ENCODE measurements around the gene NONO. TPM values are rescaled to one million over a fixed set of nuclear protein-coding genes. Genes with fewer than 3 reads are reported as not detected.
"Not testable (repeated sequence)": the region's sequence is repeated elsewhere in the genome, so short reads cannot be mapped to it uniquely, and the experiment has no call there.

Gene NONO
- polyA plus RNA-seq, 1 donor (not counting 4 experiments of a cell fraction or from before 2014, with no cell fraction given) = 352 TPM

DNA sequence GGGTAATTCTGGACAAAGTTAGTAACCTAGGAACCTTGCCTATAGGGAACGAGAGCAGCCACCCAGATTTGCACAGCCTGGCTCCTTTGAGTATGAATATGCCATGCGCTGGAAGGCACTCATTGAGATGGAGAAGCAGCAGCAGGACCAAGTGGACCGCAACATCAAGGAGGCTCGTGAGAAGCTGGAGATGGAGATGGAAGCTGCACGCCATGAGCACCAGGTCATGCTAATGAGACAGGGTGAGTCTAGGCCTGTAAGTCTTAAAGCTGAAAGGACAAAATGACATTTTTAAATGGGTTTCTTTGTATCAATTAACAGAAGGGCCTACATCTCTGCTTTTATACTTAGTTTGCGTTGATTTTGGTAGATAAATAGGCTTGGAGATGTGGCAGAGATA is 13.4 kb downstream of the NONO start:
- no peaks in the 10 kb centered on the region for H4K20me1 ChIP-seq (ENCODE audit: control insufficient read depth, extremely low read depth, insufficient read depth, low read length)
- H3K79me2 ChIP-seq (ENCODE audit: control insufficient read depth, insufficient read depth, low read length) = peaks cover 1% of the 10 kb centered on the region
- no peak overlapping the region for H3K9ac ChIP-seq (ENCODE audit: control insufficient read depth, extremely low read depth, insufficient read depth, low read length)
- H3K9me1 ChIP-seq (ENCODE audit: control insufficient read depth, extremely low read depth, insufficient read depth, low read length) = no peaks in the 10 kb centered on the region
- peaks cover 7% of the 10 kb centered on the region in 2 experiments for H3K36me3 ChIP-seq (ENCODE audit: control insufficient read depth in 2 of 2, extremely low read depth in 1 of 2, insufficient read depth in 2 of 2, low read length in 2 of 2)
- H2AFZ ChIP-seq (ENCODE audit: control insufficient read depth, low read length) = no peak overlapping the region
- FAIRE-seq (no peak), DNase-seq (ENCODE audit: low read depth, low spot score) (no peak)
- no peak overlapping the region for H3K4me3 ChIP-seq (ENCODE audit: control insufficient read depth in 2 of 3, extremely low read depth in 1 of 3, insufficient read depth in 2 of 3, low read depth in 1 of 3, low read length in 3 of 3)
- TF ChIP-seq EZH2 (IDR thresholded peaks at IDR 0.05; ENCODE audit: low read length) = no peak
- TF ChIP-seq, protein P1, sequence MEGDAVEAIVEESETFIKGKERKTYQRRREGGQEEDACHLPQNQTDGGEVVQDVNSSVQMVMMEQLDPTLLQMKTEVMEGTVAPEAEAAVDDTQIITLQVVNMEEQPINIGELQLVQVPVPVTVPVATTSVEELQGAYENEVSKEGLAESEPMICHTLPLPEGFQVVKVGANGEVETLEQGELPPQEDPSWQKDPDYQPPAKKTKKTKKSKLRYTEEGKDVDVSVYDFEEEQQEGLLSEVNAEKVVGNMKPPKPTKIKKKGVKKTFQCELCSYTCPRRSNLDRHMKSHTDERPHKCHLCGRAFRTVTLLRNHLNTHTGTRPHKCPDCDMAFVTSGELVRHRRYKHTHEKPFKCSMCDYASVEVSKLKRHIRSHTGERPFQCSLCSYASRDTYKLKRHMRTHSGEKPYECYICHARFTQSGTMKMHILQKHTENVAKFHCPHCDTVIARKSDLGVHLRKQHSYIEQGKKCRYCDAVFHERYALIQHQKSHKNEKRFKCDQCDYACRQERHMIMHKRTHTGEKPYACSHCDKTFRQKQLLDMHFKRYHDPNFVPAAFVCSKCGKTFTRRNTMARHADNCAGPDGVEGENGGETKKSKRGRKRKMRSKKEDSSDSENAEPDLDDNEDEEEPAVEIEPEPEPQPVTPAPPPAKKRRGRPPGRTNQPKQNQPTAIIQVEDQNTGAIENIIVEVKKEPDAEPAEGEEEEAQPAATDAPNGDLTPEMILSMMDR (optimal IDR thresholded peaks at IDR 0.05 in 1 of 3, IDR thresholded peaks at IDR 0.05 in 1 of 3, conservative IDR thresholded peaks at IDR 0.05 in 1 of 3; ENCODE audit: extremely low read depth in 1 of 3, insufficient read depth in 2 of 3, low read length in 3 of 3) = no peak
- no peaks in the 10 kb centered on the region for H3K4me1 ChIP-seq (ENCODE audit: control insufficient read depth, extremely low read depth, insufficient read depth, low read length)
- no peaks in the 10 kb centered on the region for H3K9me3 ChIP-seq (ENCODE audit: control insufficient read depth, low read depth, low read length)
- no peak overlapping the region for H3K4me2 ChIP-seq (ENCODE audit: control insufficient read depth, extremely low read depth, insufficient read depth, low read depth, low read length)
- no peaks in the 10 kb centered on the region for H3K27me3 ChIP-seq (ENCODE audit: control insufficient read depth, extremely low read depth, insufficient read depth, low read length)
- H3K27ac ChIP-seq (ENCODE audit: control insufficient read depth, insufficient read depth, low read length) = no peak overlapping the region
- dilution Hi-C loops (cut with MboI; ENCODE audit: extremely low pct_ligation_motif_present, low sequenced_read_pairs) = no loop called here

DNA sequence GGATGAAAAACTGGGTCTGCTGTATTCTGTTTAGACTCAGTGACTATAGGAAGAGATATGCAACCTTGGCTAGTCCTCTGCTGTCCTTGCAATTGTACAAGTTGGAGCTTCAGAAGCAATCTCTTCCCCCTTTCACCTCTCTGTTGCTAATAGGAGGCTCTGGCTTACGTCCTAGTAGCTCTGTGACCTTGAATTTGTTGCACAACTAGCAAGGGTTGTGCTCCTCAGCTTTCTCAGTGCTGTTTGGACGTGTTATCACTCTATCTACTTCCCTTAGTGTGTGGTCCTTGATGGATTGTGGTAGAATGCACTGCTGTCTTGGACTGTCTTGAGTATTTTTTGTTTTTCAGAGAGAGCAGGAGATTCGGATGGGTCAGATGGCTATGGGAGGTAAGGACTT is 14.7 kb downstream of the NONO start:
- Histone ChIP-seq H4K20me1 (ENCODE audit: control insufficient read depth, extremely low read depth, insufficient read depth, low read length) (no peaks in the 10 kb centered on the region), H3K9ac (ENCODE audit: control insufficient read depth, extremely low read depth, insufficient read depth, low read length) (no peak overlapping the region), H3K36me3 (ENCODE audit: control insufficient read depth in 2 of 2, extremely low read depth in 1 of 2, insufficient read depth in 2 of 2, low read length in 2 of 2) (peaks cover 6 to 7% of the 10 kb centered on the region in 2 experiments), H3K27me3 (ENCODE audit: control insufficient read depth, extremely low read depth, insufficient read depth, low read length) (no peaks in the 10 kb centered on the region), H3K27ac (ENCODE audit: control insufficient read depth, insufficient read depth, low read length) (no peak overlapping the region), H2AFZ (ENCODE audit: control insufficient read depth, low read length) (no peak overlapping the region), H3K79me2 (ENCODE audit: control insufficient read depth, insufficient read depth, low read length) (no peaks in the 10 kb centered on the region), H3K9me3 (ENCODE audit: control insufficient read depth, low read depth, low read length) (no peaks in the 10 kb centered on the region), H3K4me1 (ENCODE audit: control insufficient read depth, extremely low read depth, insufficient read depth, low read length) (peaks cover 2% of the 10 kb centered on the region), H3K9me1 (ENCODE audit: control insufficient read depth, extremely low read depth, insufficient read depth, low read length) (no peaks in the 10 kb centered on the region), H3K4me3 (ENCODE audit: control insufficient read depth in 2 of 3, extremely low read depth in 1 of 3, insufficient read depth in 2 of 3, low read depth in 1 of 3, low read length in 3 of 3) (no peak overlapping the region), H3K4me2 (ENCODE audit: control insufficient read depth, extremely low read depth, insufficient read depth, low read depth, low read length) (no peak overlapping the region)
- FAIRE-seq (no peak), DNase-seq (ENCODE audit: low read depth, low spot score) (no peak)
- dilution Hi-C loops (cut with MboI; ENCODE audit: extremely low pct_ligation_motif_present, low sequenced_read_pairs) = no loop called here
- TF ChIP-seq, protein P1 (optimal IDR thresholded peaks at IDR 0.05 in 1 of 3, IDR thresholded peaks at IDR 0.05 in 1 of 3, conservative IDR thresholded peaks at IDR 0.05 in 1 of 3; ENCODE audit: extremely low read depth in 1 of 3, insufficient read depth in 2 of 3, low read length in 3 of 3) = no peak
- no peak for TF ChIP-seq EZH2 (IDR thresholded peaks at IDR 0.05; ENCODE audit: low read length)

- H3K36me3 ChIP-seq (ENCODE audit: control insufficient read depth in 2 of 2, extremely low read depth in 1 of 2, insufficient read depth in 2 of 2, low read length in 2 of 2); dilution Hi-C loops (cut with MboI; ENCODE audit: extremely low pct_ligation_motif_present, low sequenced_read_pairs); H3K9ac ChIP-seq (ENCODE audit: control insufficient read depth, extremely low read depth, insufficient read depth, low read length); H4K20me1 ChIP-seq (ENCODE audit: control insufficient read depth, extremely low read depth, insufficient read depth, low read length); H3K4me1 ChIP-seq (ENCODE audit: control insufficient read depth, extremely low read depth, insufficient read depth, low read length); H3K27me3 ChIP-seq (ENCODE audit: control insufficient read depth, extremely low read depth, insufficient read depth, low read length); DNase-seq (ENCODE audit: low read depth, low spot score); H3K4me3 ChIP-seq (ENCODE audit: control insufficient read depth in 2 of 3, extremely low read depth in 1 of 3, insufficient read depth in 2 of 3, low read depth in 1 of 3, low read length in 3 of 3); H3K79me2 ChIP-seq (ENCODE audit: control insufficient read depth, insufficient read depth, low read length); H2AFZ ChIP-seq (ENCODE audit: control insufficient read depth, low read length); H3K9me1 ChIP-seq (ENCODE audit: control insufficient read depth, extremely low read depth, insufficient read depth, low read length); H3K4me2 ChIP-seq (ENCODE audit: control insufficient read depth, extremely low read depth, insufficient read depth, low read depth, low read length); H3K9me3 ChIP-seq (ENCODE audit: control insufficient read depth, low read depth, low read length); H3K27ac ChIP-seq (ENCODE audit: control insufficient read depth, insufficient read depth, low read length): not testable (repeated sequence)
- peak; percentile 17 for FAIRE-seq
These were observed 16.6 kb downstream of the NONO start for GRCh38 chrX:71300064-71300463.

- H3K79me2 ChIP-seq (ENCODE audit: control insufficient read depth, insufficient read depth, low read length); H3K9ac ChIP-seq (ENCODE audit: control insufficient read depth, extremely low read depth, insufficient read depth, low read length); H3K27me3 ChIP-seq (ENCODE audit: control insufficient read depth, extremely low read depth, insufficient read depth, low read length); H3K4me1 ChIP-seq (ENCODE audit: control insufficient read depth, extremely low read depth, insufficient read depth, low read length); H3K36me3 ChIP-seq (ENCODE audit: control insufficient read depth in 2 of 2, extremely low read depth in 1 of 2, insufficient read depth in 2 of 2, low read length in 2 of 2); H3K27ac ChIP-seq (ENCODE audit: control insufficient read depth, insufficient read depth, low read length); H2AFZ ChIP-seq (ENCODE audit: control insufficient read depth, low read length); H3K4me3 ChIP-seq (ENCODE audit: control insufficient read depth in 2 of 3, extremely low read depth in 1 of 3, insufficient read depth in 2 of 3, low read depth in 1 of 3, low read length in 3 of 3); FAIRE-seq; DNase-seq (ENCODE audit: low read depth, low spot score); H3K9me3 ChIP-seq (ENCODE audit: control insufficient read depth, low read depth, low read length); dilution Hi-C loops (cut with MboI; ENCODE audit: extremely low pct_ligation_motif_present, low sequenced_read_pairs); H3K9me1 ChIP-seq (ENCODE audit: control insufficient read depth, extremely low read depth, insufficient read depth, low read length); H3K4me2 ChIP-seq (ENCODE audit: control insufficient read depth, extremely low read depth, insufficient read depth, low read depth, low read length); H4K20me1 ChIP-seq (ENCODE audit: control insufficient read depth, extremely low read depth, insufficient read depth, low read length): not testable (repeated sequence)
These were observed 17.1 kb downstream of the NONO start for GRCh38 chrX:71300495-71300894.

All from keratinocyte (primary cell).